Stimulated activated CD4-positive, alpha-beta T cell treated with anti-CD3 and anti-CD28 coated beads, Interleukin-15, amount 100 ng/mL, for 48 hours (primary cell): ENCODE data around the gene FRA10AC1.
"Not testable (repeated sequence)": the region's sequence is repeated elsewhere in the genome, so short reads cannot be mapped to it uniquely, and the experiment has no call there.

Experiments
- DNase-seq, 2 donors: peaks; one replicate each; pipeline ENCODE4 v3.0.0-alpha.2; 2020; ENCODE audit warnings: low read depth in 2 of 2

FRA10AC1 gene

GRCh38 chr10:93703066-93703465, 674 bp upstream of the FRA10AC1 start:
- DNase-seq = no peak

GRCh38 chr10:93701866-93702209, 554 bp downstream of the FRA10AC1 start:
- no peak for DNase-seq

- DNase-seq = no peak
Observed at GRCh38 chr10:93697207-93697606, 5.2 kb downstream of the FRA10AC1 start.

- DNase-seq = not testable (repeated sequence)
Observed at GRCh38 chr10:93696582-93696981, 5.8 kb downstream of the FRA10AC1 start.

DNA sequence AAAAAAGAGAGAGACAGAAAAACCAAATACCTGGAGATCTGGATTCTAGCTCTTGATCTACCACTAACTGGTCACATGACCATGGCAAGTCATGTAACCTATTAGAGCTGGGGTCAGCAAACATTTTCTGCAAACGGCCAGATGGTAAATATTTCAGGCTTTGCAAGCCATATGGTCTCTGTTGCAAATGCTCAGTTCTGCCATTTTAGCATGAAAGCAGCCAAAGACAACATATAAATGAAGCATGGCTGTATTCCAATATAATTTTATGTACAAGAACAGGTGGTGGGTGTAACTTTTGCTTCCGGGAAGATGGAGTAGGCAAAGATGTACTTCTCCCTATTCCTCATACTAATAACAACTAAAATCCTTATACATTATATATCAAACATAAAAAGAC, 6.7 kb downstream of the FRA10AC1 start:
- DNase-seq = no peak

DNA sequence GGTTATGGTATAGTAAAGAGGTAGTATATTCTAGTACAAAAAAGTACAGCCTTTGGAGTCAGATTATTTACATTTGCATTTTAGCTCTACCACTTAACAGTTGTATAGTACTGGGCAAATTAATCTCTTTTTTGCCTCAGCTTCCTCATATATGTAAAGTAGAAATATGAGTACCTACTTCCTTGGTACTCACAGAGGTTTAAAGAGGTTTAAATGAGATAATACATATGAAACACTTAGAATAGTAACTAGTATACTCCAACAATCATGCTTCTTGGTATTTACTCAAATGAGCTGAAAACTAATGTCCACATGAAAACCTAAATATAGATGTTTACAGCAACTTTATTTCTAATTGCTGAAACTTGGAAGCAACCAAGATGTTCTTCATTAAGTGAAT, 14.7 kb downstream of the FRA10AC1 start:
- no peak for DNase-seq

DNA sequence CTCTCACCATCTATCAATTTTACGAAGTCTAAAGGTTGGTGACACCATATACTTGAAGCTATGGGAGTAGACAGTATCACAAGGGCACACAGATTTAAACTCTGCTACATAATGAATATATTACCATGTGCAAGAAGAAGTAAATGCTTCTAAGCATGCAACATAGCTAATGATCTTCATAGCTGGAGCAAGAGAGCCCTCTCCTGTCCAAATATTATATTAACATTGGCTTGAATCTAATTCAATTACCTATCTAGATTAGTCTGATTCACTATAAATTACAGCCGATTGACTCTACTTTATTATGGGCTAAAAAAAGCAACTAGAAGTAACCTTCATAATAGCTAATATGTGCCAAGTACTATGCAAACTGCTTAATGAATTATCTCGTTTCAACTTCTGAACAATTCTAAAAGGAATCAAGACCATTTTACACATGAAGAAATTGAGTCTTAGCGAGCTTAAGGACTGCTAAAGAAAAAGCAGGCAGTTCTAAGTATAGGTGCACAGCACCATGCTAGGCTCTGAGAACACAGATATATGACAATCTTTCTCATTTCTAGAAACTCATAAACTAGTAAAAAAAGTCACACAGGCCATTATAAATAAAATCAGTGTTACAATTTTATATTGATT, 21.9 kb downstream of the FRA10AC1 start:
- DNase-seq = no peak

DNA sequence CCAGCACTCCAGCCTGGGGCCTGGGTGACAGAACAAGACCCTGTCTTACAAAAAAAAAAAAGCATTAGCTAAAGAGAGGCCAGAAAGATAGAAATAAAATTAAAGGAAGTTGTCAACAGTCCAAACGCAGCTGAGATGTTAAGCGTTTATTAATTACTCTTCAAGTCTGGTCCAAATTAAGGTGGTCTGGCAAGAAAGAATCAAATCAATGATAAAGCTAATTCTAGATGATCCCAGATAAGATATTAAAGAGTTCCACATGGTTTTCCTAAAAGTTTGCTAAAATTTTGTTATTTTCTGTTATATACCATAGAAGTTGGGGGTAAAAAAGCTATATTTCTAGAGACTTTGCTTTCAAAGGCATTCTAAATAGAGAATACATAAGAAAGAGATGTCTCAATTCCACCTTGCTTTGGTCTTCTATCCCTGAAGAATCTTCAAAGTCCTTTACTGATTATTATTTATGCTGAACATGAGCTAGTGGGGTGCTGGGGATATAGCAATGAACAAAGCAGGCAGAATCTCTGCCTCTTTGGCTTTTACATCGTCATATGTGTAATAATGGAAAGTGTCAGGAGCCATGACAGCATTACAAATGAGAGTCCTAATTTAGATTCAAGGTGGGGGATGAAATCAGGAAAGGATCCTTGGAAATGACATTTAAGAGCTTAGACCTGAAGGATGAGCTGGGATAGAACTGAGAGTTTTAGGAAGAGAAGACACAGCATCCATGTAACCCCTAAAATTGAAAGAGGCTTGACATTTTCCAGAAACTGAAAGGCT, 23.4 kb downstream of the FRA10AC1 start:
- no peak for DNase-seq

DNA sequence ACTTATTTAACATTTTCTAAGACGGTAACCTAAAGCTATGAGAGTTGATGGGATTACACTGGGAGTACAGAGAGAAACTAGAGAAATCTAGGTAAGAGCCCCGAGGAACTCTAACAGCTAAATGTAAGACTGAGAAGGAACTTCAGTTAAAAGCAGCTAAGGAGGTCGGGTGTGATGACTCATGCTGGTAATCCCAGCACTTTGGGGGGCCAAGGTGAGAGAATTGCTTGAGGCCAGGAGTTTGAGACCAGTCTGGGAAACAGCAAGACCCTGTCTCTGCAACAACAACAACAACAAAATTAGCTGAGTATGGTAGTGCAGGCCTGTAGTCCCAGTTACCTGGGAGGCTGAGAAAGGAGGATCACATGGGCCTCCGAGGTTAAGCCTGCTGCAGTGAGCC, 24.0 kb downstream of the FRA10AC1 start:
- no peak for DNase-seq

DNA sequence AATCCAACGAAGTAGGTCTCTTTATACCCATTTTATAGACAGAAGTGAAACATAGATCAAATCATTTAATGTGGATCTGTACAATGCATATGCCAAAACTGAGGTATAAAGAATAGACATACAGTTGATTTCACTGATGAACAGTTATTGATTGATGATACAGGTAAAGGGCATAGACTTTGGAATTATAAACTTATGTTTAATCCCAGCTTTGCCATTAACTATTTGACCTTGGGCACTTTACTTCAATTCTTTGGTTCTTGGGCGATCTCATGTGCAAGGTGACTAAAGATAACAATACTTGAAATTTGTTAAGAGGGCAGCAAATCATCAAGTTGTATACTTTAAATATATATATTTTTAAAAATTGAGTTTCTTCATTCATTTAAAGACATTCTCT, 28.6 kb downstream of the FRA10AC1 start:
- DNase-seq = no peak

DNA sequence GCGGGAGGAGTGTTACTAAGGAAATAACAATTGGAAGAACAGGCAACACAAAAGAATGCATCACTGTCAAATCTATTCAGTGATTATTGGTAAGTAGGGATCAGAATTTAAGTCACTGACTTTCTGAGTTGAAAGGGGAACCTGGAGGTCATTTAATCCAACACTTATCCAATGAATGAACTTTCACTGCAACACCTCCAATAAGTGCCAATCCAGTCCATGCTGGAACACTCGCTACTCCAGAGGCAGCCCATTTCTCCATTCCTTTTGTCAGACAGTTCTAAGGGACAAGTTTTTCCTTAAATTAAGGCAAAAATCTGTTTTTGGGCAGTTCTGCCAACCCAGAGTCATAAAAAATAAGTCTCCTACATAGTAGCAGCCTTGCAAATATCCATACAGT, 29.5 kb downstream of the FRA10AC1 start:
- no peak for DNase-seq

- no peak for DNase-seq
Observed at GRCh38 chr10:93672022-93672678, 30.2 kb downstream of the FRA10AC1 start.

GRCh38 chr10:93671042-93671441, 31.4 kb downstream of the FRA10AC1 start:
- DNase-seq = no peak

DNA sequence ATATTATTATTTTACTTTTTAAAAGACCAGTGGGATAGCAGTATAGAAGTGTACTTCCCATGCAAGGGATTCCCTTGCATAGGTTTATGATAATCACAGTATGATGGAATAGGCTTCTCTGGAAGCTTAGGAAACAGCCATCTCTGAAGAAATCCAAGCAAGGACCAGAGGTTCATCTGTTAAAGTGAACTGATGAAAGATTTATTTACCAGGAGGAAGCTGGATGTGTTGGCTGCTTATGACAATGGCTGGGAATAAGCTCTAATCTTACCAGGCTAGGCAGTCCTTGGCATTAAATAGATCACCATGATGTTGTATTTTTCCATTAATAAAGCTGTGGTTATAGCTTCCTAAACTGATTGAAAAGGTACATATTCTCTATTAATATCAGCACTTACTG, 32.0 kb downstream of the FRA10AC1 start:
- no peak for DNase-seq

GRCh38 chr10:93667795-93668194, 34.6 kb downstream of the FRA10AC1 start:
- no peak for DNase-seq

DNA sequence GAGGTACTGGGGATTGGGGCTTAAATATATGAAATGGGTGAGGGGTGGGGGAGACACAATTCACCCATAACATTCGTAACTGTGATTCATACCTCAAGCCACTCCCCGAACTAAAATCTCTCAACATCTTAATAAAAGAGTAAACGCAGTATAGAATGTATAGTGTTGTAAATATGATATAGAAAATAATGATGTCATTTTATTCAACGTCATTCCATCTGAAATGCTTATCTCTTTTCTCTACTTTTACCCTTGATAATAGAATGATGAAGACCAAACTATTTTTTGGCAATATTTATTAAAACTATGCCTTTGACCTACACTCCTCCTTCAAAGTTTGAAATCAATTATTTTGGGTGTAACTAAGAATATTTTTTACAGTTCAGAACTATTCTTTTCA, 36.4 kb downstream of the FRA10AC1 start:
- no peak for DNase-seq

- DNase-seq = no peak
Observed at GRCh38 chr10:93657757-93658156, 44.6 kb downstream of the FRA10AC1 start.

DNA sequence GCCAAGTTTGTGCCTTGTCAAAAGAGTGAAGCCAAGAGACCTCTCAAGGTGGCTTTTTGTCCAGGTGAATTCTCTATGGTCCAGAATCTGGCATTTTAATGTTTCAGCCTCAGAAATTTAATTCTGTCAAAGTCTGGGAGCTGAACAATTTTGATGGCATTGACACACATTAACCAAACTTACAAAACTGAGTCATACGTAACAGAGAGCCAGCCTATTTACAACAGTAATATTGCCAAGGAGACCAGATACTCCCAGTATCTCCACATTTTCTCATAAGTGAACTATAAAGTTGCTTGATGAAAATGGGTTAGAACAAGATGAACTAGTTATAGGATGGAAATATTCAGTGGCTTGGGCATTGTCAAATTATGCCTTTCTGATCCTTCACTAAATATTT, 46.2 kb downstream of the FRA10AC1 start:
- DNase-seq = no peak

DNA sequence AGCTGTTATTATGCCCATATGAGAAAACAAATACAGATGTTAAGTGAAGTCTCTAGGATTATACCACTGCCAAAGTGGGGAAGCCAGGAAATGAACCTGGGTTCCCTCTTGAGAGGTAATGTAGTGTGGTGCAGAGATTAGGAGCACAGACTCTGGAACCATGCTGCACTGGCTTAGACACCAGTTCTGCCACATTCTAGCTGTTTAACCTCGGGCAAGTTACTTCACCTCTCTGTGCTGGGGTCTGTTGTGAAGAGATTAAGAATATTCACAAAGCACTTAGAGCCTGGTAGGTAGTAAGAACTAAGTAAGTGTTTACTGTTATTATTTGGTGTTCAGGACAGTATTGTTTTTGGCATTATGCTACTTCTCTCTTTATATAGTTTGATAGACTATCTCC, 48.2 kb downstream of the FRA10AC1 start:
- no peak for DNase-seq

DNA sequence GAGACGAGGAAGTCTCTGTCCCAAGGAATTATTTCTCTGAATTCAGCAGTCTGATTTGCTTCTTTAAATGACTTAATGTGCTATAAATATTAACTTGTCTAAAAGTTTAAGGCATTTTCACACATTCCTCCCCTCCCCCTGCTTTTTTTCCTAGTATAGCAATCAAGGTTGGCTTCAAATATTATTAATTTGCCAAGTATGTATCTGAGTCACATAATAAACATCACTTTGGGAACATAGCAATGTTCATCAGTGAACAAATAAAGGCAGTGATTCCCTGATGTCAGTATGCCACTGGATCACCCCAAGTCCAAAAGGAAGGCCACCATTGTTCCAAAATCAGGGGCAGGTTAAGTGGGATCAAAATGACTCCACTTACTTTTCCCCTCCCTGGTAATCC, 49.5 kb downstream of the FRA10AC1 start:
- DNase-seq = no peak

DNA sequence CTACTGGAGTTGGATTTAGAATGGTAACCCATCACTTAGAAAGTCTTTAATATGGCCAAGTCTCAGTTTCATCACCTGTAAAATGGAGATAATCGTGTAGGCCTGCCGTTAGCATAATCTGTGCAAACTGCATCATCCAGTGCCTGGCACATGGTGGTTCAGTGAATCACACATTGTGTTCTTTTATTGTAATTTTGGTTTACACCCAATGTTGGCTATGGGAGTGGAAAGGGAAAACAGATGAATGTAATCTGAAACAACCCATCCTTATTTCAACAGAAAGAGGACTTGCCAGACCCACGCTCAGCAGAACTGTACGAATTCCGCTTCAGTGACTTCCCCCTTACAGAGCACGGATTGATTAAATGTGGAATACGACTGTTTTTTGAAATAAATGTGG, 62.6 kb downstream of the FRA10AC1 start:
- DNase-seq = no peak

DNA sequence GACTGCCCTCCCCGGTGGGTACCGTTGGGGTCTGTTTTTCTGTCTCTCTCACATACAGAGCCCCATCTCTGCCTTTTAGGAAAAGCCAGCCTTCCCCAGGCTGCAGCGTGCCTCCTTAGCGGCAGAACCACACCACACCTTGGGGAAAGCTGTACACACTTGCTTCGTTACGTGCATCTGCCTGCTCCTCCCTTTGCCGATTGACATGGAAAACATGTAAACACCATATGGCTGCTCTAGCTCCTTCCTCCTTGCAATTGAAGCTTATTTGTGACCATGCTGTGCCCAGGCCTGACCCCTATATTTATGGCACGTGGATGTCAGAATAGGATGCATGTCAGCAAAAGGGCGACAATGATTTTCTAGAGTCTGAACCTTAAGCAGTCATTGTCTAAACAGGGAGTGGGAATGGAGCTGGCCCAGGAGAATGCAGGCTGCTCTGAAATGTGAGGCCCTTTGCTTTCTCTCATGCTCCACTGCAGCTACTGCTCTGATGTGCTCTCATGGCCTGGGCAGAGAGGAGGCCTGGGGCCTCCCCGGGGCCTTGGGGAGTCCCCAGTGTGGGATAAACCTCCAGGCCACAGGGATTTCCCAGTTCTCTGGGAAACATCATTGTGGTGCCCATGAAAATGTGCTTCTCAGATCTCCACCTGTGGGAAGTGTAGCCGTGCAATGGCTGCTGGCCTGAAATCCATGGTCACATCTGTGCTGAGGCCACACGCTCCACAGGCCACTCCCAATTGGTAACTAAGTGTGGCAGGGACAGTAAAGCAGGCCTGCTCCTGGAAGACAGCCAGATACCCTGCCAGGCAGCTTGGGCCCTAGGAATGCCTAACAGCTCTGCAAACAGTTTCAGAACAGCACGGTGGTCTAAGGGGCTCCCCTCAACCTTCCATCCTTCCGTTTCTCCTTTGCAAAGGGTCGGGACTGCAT, 71.5 kb downstream of the FRA10AC1 start:
- DNase-seq = no peak
